Transverse colon (tissue), 4 donors: ENCODE results near the gene ACTR8. TPM values are rescaled to one million over a fixed set of nuclear protein-coding genes. Genes with fewer than 3 reads are reported as not detected.

Source experiments
- DNase-seq: peaks from one replicate; pipeline ENCODE4 v3.0.0-alpha.2; 2019
- H3K27ac ChIP-seq, 4 donors: fragments of 200-600 bp; sonication (generic); 2 replicates each; pipeline ENCODE4 v1.5.1; 2016 to 2018; ENCODE audit warnings: inconsistent platforms in 4 of 4
- H3K27me3 ChIP-seq: fragments of 200-600 bp; sonication (generic); 2 replicates; pipeline ENCODE4 v1.5.1; 2017; ENCODE audit warnings: inconsistent platforms
- H3K36me3 ChIP-seq, 4 donors: fragments of 200-600 bp; sonication (generic); 2 replicates each; pipeline ENCODE4 v1.5.1; 2017 to 2019; ENCODE audit warnings: inconsistent platforms in 4 of 4
- H3K4me1 ChIP-seq, 4 donors: fragments of 200-600 bp; sonication (generic); 2 replicates each; pipeline ENCODE4 v1.5.1; 2017 to 2020; ENCODE audit warnings: inconsistent platforms in 4 of 4
- H3K4me3 ChIP-seq, 4 donors: fragments of 200-600 bp; sonication (generic); 1 replicate in 1 of 4; 2 replicates in 3 of 4; pipeline versions ENCODE4 v1.5.1 to v1.6.1; 2017 to 2019; ENCODE audit warnings: inconsistent platforms in 4 of 4
- H3K9me3 ChIP-seq, 2 donors: fragments of 200-600 bp; sonication (generic); 2 replicates each; pipeline ENCODE4 v1.5.1; 2017 to 2019; ENCODE audit warnings: inconsistent platforms in 2 of 2
- EP300 ChIP-seq: sonication (generic); formaldehyde crosslinking; IDR thresholded peaks from one replicate; pipeline ENCODE4 v1.6.1; 2017; ENCODE audit warnings: antibody characterized with exemption, low read depth
- POLR2A ChIP-seq: fragments of 450-650 bp; IDR thresholded peaks from one replicate; pipeline ENCODE4 v1.6.1; 2016; ENCODE audit warnings: antibody characterized with exemption, mild to moderate bottlenecking, moderate library complexity
- POLR2AphosphoS5 ChIP-seq, 3 donors: sonication (generic); formaldehyde crosslinking; IDR thresholded peaks; one replicate each; pipeline ENCODE4 v1.6.1; 2016; ENCODE audit warnings: antibody characterized with exemption in 3 of 3
- WGBS, 2 donors: methylation state at CpG; one replicate each; pipeline ENCODE4 v1.1.5; 2018; ENCODE audit warnings: low coverage in 1 of 2; 5-methylcytosine and 5-hydroxymethylcytosine counted together
- in situ Hi-C, 4 donors: fragments of 200-750 bp; cut with MboI; loops; one replicate each; pipeline versions ENCODE4 v1.15.0 to v1.15.1; 2017; ENCODE audit warnings: low sequenced_read_pairs in 3 of 4, low pct_ligation_motif_present in 1 of 4, low pct_unique_long_range_greater_than_20kb in 1 of 4
- intact Hi-C: fragments of 100-400 bp; cut with DNase I; formaldehyde crosslinking; loops from one replicate; pipeline ENCODE4 v1.15.1; 2023; ENCODE audit warnings: low total_unique reads
- total RNA-seq, 4 donors: library from RNA; depleted of rRNA; stranded (reverse); fragments of >200 nt; gene quantifications; one replicate each; pipeline ENCODE4 v1.1.0, GENCODE V29; 2016
- TF ChIP-seq, protein P1 (sequence below), 5 experiments: fragments of 200-600 bp in 3 of 5; fragments of 450-650 bp in 2 of 5; sonication (generic) in 3 of 5; IDR thresholded peaks; 1 replicate in 2 of 5; 2 replicates in 3 of 5; pipeline ENCODE4 v1.5.1; 2016 to 2017; ENCODE audit warnings: antibody characterized with exemption in 5 of 5, inconsistent platforms in 3 of 5, mild to moderate bottlenecking in 2 of 5, moderate library complexity in 1 of 5

ACTR8 gene
- total RNA-seq, 4 donors from 2014 or later: 23.2 to 31.8 (median 28.7) TPM

DNA sequence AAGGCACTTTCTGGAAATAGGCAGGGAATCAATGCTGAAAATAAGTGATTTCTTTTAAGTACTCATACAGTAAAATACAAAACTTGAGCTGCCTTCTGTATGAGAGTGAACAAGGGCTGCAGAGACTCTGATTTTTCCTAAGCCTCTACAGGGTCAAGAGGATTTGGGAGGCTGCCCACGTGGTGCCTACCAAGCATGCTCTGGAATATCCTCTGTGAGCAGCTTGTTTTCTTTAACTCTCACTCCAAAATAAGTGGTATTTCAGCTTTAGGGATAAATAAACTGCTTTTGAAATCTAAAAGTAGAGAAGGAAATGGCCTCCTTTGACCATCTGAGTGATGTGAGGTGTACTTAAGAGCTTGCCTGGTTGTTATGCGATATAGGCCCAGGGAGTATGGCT is 17.8 kb upstream of the ACTR8 start:
- WGBS, 2 donors: 63 to 67% methylated on average over 1 to 2 of the region's 2 CpGs
- intact Hi-C loops: no loop called here
- H3K4me1 ChIP-seq: peaks cover 0 to 20% (median 8%) of the 10 kb centered on the region in 4 donors

DNA sequence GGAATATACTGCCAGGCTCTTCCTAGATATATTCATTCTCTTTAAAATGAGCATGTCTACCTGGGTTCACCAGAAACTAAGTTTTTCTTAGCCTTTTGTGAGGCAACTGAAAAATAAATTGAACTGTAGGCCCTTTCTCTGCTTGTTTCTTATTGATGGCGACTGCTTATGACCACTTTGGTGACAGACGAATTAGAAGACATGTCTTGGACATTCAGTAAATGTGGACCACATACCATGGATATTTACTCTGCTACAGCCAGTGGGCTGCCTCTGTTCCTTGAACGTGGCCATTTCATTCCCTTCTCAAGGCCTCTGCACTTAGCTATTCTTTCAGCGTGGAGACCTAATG is 10.3 kb upstream of the ACTR8 start:
- DNase-seq: no peak
- in situ Hi-C loops: loop anchor here in 1 of 4 donors (25.0 kb wide), 1 partner anchor 555 kb away; the partner anchor contains the start of gene DCP1A
- 48 to 59% methylated on average over 2 to 4 of the region's 4 CpGs for WGBS, 2 donors

More for the DNA sequence above, 17.8 kb upstream of the ACTR8 start:
- no peaks in the 10 kb centered on the region for H3K36me3 ChIP-seq
- in situ Hi-C loops: loop anchor here in 1 of 4 donors (25.0 kb wide), 1 partner anchor 562 kb away; the partner anchor contains the start of gene DCP1A
- no peaks in the 10 kb centered on the region for H3K9me3 ChIP-seq
- peaks cover 23% of the 10 kb centered on the region for H3K27me3 ChIP-seq
- no peak overlapping the region for H3K4me3 ChIP-seq
- TF ChIP-seq POLR2A (no peak), POLR2AphosphoS5 (IDR thresholded peaks at IDR 0.05) (no peak), EP300 (no peak)
- TF ChIP-seq, protein P1, sequence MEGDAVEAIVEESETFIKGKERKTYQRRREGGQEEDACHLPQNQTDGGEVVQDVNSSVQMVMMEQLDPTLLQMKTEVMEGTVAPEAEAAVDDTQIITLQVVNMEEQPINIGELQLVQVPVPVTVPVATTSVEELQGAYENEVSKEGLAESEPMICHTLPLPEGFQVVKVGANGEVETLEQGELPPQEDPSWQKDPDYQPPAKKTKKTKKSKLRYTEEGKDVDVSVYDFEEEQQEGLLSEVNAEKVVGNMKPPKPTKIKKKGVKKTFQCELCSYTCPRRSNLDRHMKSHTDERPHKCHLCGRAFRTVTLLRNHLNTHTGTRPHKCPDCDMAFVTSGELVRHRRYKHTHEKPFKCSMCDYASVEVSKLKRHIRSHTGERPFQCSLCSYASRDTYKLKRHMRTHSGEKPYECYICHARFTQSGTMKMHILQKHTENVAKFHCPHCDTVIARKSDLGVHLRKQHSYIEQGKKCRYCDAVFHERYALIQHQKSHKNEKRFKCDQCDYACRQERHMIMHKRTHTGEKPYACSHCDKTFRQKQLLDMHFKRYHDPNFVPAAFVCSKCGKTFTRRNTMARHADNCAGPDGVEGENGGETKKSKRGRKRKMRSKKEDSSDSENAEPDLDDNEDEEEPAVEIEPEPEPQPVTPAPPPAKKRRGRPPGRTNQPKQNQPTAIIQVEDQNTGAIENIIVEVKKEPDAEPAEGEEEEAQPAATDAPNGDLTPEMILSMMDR (IDR thresholded peaks at IDR 0.05): no peak
- DNase-seq: no peak
- H3K27ac ChIP-seq: peak overlapping the region in 2 of 4 donors; percentile 63 to 67

DNA sequence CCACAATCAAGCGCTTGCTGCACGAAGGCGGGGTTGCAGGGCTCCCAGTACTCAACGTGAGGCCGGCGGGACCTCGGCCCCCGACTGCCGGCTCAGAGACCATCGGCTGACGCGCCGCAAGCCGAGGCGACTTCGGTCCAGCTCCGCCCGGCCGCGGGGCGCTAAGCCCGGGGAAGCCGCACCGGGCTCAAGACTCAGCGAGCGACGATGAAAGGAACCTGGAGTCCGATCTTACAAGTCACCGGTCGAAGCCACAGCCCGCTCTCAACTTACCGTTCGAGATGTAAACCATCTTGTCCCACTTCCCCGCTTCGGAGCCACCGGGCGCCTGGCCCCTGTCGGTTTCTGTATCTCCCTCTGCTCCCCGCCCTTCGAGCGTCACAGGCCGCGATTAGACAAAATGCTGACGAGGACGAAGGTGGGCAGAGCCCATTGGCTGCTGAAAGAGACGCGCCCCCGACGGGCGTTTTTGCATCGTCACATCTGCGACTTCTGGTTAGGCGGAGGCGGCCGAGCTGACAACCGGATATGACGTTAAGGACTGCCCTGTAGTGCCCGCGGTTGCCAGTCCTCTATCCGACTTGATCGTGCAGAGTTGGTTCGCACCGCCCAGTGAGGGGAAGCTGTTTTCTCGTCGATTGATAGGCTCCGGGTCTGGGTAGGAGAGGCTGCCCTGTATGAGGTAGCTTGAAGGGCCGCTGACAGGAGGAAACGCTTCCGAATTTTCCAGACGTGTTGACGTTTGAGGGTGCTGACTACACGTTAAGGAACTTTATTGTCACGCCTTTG is 9.7 kb upstream of the ACTR8 start, which contains the start of gene SELENOK:
TSS of gene SELENOK (minus strand) at position 363 of the 789 bp plus-strand sequence.
- Histone ChIP-seq H3K27ac (peak within 1 kb of the TSS; percentile 93 to 98 (median 97)), H3K27me3 (no peaks in the 10 kb centered on the region), H3K9me3 (no peaks in the 10 kb centered on the region), H3K36me3 (no peaks in the 10 kb centered on the region), H3K4me1 (peaks cover 14 to 32% (median 19%) of the 10 kb centered on the region in 4 donors), H3K4me3 (peak within 1 kb of the TSS; percentile 67 to 93 (median 85))
- peak; percentile 99 for DNase-seq
- TF ChIP-seq POLR2AphosphoS5 (IDR thresholded peaks at IDR 0.05) (peak; percentile 99), POLR2A (peak; percentile 99), EP300 (no peak)
- TF ChIP-seq, protein P1 (IDR thresholded peaks at IDR 0.05): no peak
- in situ Hi-C loops (loop anchor here in 1 of 4 donors (25.0 kb wide), 1 partner anchor 554 kb away; the partner anchor contains the start of gene DCP1A), intact Hi-C loops (no loop called here)
- WGBS, 2 donors: 0% methylated on average over 52 of the region's 73 CpGs; no CpG with 5 or more reads in 1 of the 2 donors

More for the DNA sequence above, 10.3 kb upstream of the ACTR8 start:
- Histone ChIP-seq H3K9me3 (no peaks in the 10 kb centered on the region), H3K36me3 (no peaks in the 10 kb centered on the region), H3K27ac (peak overlapping the region; percentile 93 to 98 (median 97)), H3K4me3 (peak overlapping the region; percentile 4 to 89 (median 74)), H3K27me3 (peaks cover 4% of the 10 kb centered on the region), H3K4me1 (peaks cover 14 to 32% (median 19%) of the 10 kb centered on the region in 4 donors)
- intact Hi-C loops: no loop called here
- TF ChIP-seq EP300: no peak
- TF ChIP-seq, protein P1 (IDR thresholded peaks at IDR 0.05): no peak
- TF ChIP-seq POLR2A: no peak
- no peak for TF ChIP-seq POLR2AphosphoS5 (IDR thresholded peaks at IDR 0.05)

DNA sequence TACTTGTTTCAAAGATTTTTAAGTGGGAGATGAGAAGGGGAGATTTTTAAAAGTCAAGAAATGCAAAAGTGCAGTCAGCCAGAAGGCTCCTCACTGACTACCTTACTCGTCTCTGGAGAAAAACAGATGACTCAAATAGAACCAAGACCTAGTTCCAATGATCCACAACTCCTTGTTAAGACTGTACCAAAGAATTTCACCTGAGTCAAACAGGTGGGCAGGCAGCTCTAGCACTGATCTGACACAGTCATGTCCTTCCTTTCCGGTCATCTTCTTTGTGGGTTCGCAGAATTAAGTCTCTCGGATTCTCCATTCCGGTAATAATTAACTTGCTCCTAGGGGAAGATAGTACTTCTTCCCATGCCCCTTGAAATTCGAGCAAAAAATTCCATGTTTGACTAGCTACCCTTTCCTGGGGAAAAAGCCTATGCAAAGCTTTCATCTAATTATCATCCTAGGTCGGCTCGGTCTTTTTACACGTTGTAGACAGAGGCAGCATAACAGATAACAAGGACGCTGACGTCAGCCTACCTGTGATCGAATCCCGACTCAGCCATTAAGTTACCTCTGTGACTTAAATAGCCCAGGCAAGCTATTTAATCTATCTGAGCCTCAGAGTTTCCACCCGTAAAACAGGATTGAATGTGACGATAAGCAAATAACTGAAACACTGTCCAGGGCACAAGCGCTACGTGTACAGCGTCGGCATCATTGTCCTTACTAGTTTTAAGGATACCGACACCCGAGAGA is 8.9 kb upstream of the ACTR8 start:
- Histone ChIP-seq H3K36me3 (peaks cover 0 to 8% (median 0%) of the 10 kb centered on the region in 4 donors), H3K4me1 (peaks cover 14 to 32% (median 19%) of the 10 kb centered on the region in 4 donors), H3K4me3 (peak overlapping the region; percentile 67 to 93 (median 85)), H3K27ac (peak overlapping the region; percentile 93 to 98 (median 97)), H3K9me3 (no peaks in the 10 kb centered on the region), H3K27me3 (no peaks in the 10 kb centered on the region)
- WGBS, 2 donors: 0 to 3% methylated on average over 1 to 21 of the region's 21 CpGs
- TF ChIP-seq, protein P1 (IDR thresholded peaks at IDR 0.05): no peak
- TF ChIP-seq EP300: no peak
- in situ Hi-C loops: loop anchor here in 1 of 4 donors (25.0 kb wide), 1 partner anchor 554 kb away; the partner anchor contains the start of gene DCP1A
- intact Hi-C loops: no loop called here
- DNase-seq: peak; percentile 54
